WTC11 (cell line): ENCODE results near the gene SIM2. TPM values are rescaled to one million over a fixed set of nuclear protein-coding genes. Genes with fewer than 3 reads are reported as not detected.

Experiments
- ATAC-seq: fragments of 200-7000 bp; cut with Tn5 transposase; 2 replicates; pipeline ENCODE4 v1.10.0; 2021; ENCODE audit warnings: mild to moderate bottlenecking, moderate library complexity
- CTCF ChIA-PET: fragments of 300-600 bp; sonication (Branson Sonifier 250); formaldehyde crosslinking; loops from one replicate; lab custom pipeline; 2021; ENCODE audit warnings: antibody characterized with exemption; lab: Charles Lee
- POLR2A ChIA-PET: fragments of 350-600 bp; sonication (Branson Sonifier 250); formaldehyde crosslinking; loops from one replicate; lab custom pipeline; 2021; ENCODE audit warnings: antibody characterized with exemption; lab: Charles Lee
- DNase-seq: peaks from one replicate; pipeline ENCODE4 v3.0.0; 2021; ENCODE audit warnings: low spot score
- H3K27ac Mint-ChIP-seq: 2 replicates; pipeline ENCODE4 v1.8.0; 2021; ENCODE audit warnings: mixed read lengths
- H3K27me3 Mint-ChIP-seq: 2 replicates; pipeline ENCODE4 v1.8.0; 2021; ENCODE audit warnings: low read depth, mild to moderate bottlenecking, moderate library complexity, mixed read lengths
- H3K36me3 Mint-ChIP-seq: 2 replicates; pipeline ENCODE4 v1.8.0; 2021; ENCODE audit warnings: mixed read lengths
- H3K4me1 Mint-ChIP-seq: 2 replicates; pipeline ENCODE4 v1.8.0; 2022; ENCODE audit warnings: mixed read lengths
- H3K4me3 Mint-ChIP-seq: 2 replicates; pipeline ENCODE4 v1.8.0; 2021; ENCODE audit warnings: mild to moderate bottlenecking, moderate library complexity, mixed read lengths
- H3K9me3 Mint-ChIP-seq: 2 replicates; pipeline ENCODE4 v1.8.0; 2021; ENCODE audit warnings: mixed read lengths
- E2F4 ChIP-seq: sonication (generic); formaldehyde crosslinking; IDR thresholded peaks from 2 replicates; pipeline ENCODE4 v1.8.1; 2022; ENCODE audit warnings: low read depth, mild to moderate bottlenecking, moderate library complexity, missing genetic modification reagents, borderline replicate concordance
- EMX1 ChIP-seq: fragments of 250-450 bp; sonication (Bioruptor Pico); IDR thresholded peaks from 2 replicates; pipeline ENCODE4 v1.8.0; 2021; ENCODE audit warnings: mild to moderate bottlenecking
- KAT7 ChIP-seq: sonication (generic); formaldehyde crosslinking; IDR thresholded peaks from 2 replicates; pipeline ENCODE4 v1.8.1; 2023; ENCODE audit warnings: missing genetic modification reagents, mild to moderate bottlenecking, borderline replicate concordance
- MLX ChIP-seq: sonication (generic); formaldehyde crosslinking; IDR thresholded peaks from 2 replicates; pipeline ENCODE4 v1.8.1; 2023; ENCODE audit warnings: mild to moderate bottlenecking, missing genetic modification reagents, moderate library complexity
- OVOL2 ChIP-seq: fragments of 250-450 bp; sonication (Bioruptor Pico); IDR thresholded peaks from 2 replicates; pipeline ENCODE4 v1.9.0; 2021; ENCODE audit warnings: mild to moderate bottlenecking, borderline replicate concordance
- PRDM15 ChIP-seq: sonication (generic); formaldehyde crosslinking; IDR thresholded peaks from 2 replicates; pipeline ENCODE4 v1.8.0; 2022; ENCODE audit warnings: missing genetic modification reagents
- PRRX2 ChIP-seq: fragments of 250-450 bp; sonication (Bioruptor Pico); IDR thresholded peaks from 2 replicates; pipeline ENCODE4 v1.8.0; 2021; ENCODE audit warnings: mild to moderate bottlenecking
- SMAD3 ChIP-seq: sonication (generic); formaldehyde crosslinking; IDR thresholded peaks from 2 replicates; pipeline ENCODE4 v1.8.0; 2022; ENCODE audit warnings: missing genetic modification reagents, mild to moderate bottlenecking, borderline replicate concordance
- SMAD4 ChIP-seq: sonication (generic); formaldehyde crosslinking; IDR thresholded peaks from 2 replicates; pipeline ENCODE4 v1.8.0; 2022; ENCODE audit warnings: mild to moderate bottlenecking, missing genetic modification reagents
- STAT6 ChIP-seq: sonication (generic); formaldehyde crosslinking; conservative IDR thresholded peaks from 2 replicates; pipeline ENCODE4 v1.8.1; 2023; ENCODE audit warnings: mild to moderate bottlenecking, low read depth, missing genetic modification reagents, moderate library complexity
- TEAD1 ChIP-seq: sonication (generic); formaldehyde crosslinking; IDR thresholded peaks from 2 replicates; pipeline ENCODE4 v1.8.0; 2022; ENCODE audit warnings: mild to moderate bottlenecking, missing genetic modification reagents
- TEAD4 ChIP-seq: sonication (generic); formaldehyde crosslinking; IDR thresholded peaks from 2 replicates; pipeline ENCODE4 v1.8.0; 2022; ENCODE audit warnings: mild to moderate bottlenecking, missing genetic modification reagents
- TP53 ChIP-seq: sonication (generic); formaldehyde crosslinking; IDR thresholded peaks from 2 replicates; pipeline ENCODE4 v1.8.1; 2023; ENCODE audit warnings: mild to moderate bottlenecking, missing genetic modification reagents
- USF2 ChIP-seq: sonication (generic); formaldehyde crosslinking; IDR thresholded peaks from 2 replicates; pipeline ENCODE4 v1.8.1; 2023; ENCODE audit warnings: mild to moderate bottlenecking, missing genetic modification reagents, moderate library complexity
- ZNF263 ChIP-seq: sonication (generic); formaldehyde crosslinking; IDR thresholded peaks from 2 replicates; pipeline ENCODE4 v1.8.1; 2022; ENCODE audit warnings: low read depth, mild to moderate bottlenecking, moderate library complexity, missing genetic modification reagents
- ZNF281 ChIP-seq: sonication (generic); formaldehyde crosslinking; IDR thresholded peaks from 2 replicates; pipeline ENCODE4 v1.8.0; 2023; ENCODE audit warnings: mild to moderate bottlenecking, missing genetic modification reagents
- ZNF512 ChIP-seq: sonication (generic); formaldehyde crosslinking; IDR thresholded peaks from 2 replicates; pipeline ENCODE4 v1.8.1; 2022; ENCODE audit warnings: missing genetic modification reagents, borderline replicate concordance
- total RNA-seq: library from RNA; stranded (reverse); gene quantifications from 3 replicates; pipeline ENCODE4 v1.2.3, GENCODE V29; 2021

SIM2 gene
- total RNA-seq, 1 experiment from 2014 or later, result 0.17 TPM

GRCh38 chr21:36694031-36694515 is 4.8 kb upstream of the SIM2 start (continued):
- TF ChIP-seq PRDM15 (CRISPR knock-in tag) (no peak), EMX1 (CRISPR knock-in tag) (no peak), STAT6 (no peak)

- H3K27ac Mint-ChIP-seq, result no peak overlapping the region
- DNase-seq (no peak), ATAC-seq (no peak)
- no peaks in the 10 kb centered on the region for H3K9me3 Mint-ChIP-seq
- TF ChIP-seq TEAD4 (CRISPR knock-in tag) (no peak), SMAD4 (CRISPR knock-in tag) (no peak), TP53 (CRISPR knock-in tag) (no peak), TEAD1 (no peak), ZNF263 (no peak), KAT7 (CRISPR knock-in tag) (no peak), E2F4 (CRISPR knock-in tag) (no peak), MLX (CRISPR knock-in tag) (no peak), PRDM15 (CRISPR knock-in tag) (no peak), ZNF281 (CRISPR knock-in tag) (no peak), PRRX2 (CRISPR knock-in tag) (no peak), USF2 (no peak), OVOL2 (CRISPR knock-in tag) (no peak), SMAD3 (CRISPR knock-in tag) (no peak), ZNF512 (CRISPR knock-in tag) (no peak)
- peaks cover 100% of the 10 kb centered on the region for H3K27me3 Mint-ChIP-seq
- POLR2A ChIA-PET, result no interaction called here
- H3K4me3 Mint-ChIP-seq, result peak overlapping the region; percentile 52
- H3K36me3 Mint-ChIP-seq, result no peaks in the 10 kb centered on the region
- CTCF ChIA-PET, result interaction anchor here (0.8 to 1.6 kb wide), 4 partner anchors 11 to 222 kb away, joined by 3 to 4 read pairs (median 3); no protein-coding TSS in a partner anchor
- H3K4me1 Mint-ChIP-seq, result peaks cover 51% of the 10 kb centered on the region
Observed at GRCh38 chr21:36694593-36695282, 4.2 kb upstream of the SIM2 start.
